SK-N-DZ (cell line): ENCODE data around the gene ZNF383. TPM values are rescaled to one million over a fixed set of nuclear protein-coding genes. Genes with fewer than 3 reads are reported as not detected.
"Not testable (repeated sequence)": the region's sequence is repeated elsewhere in the genome, so short reads cannot be mapped to it uniquely, and the experiment has no call there.

Experiments
- DNase-seq: peaks from one replicate; pipeline ENCODE4 v3.0.0-alpha.2; 2015; ENCODE audit warnings: low spot score
- polyA plus RNA-seq, 2 experiments: library from polyadenylated mRNA; depleted of rRNA; stranded (reverse); fragments of >200 nt; gene quantifications; 2 replicates each; pipeline ENCODE4 v1.2.3, GENCODE V29; 2014

Gene ZNF383
- 3.2 and 3.8 TPM in 2 replicates for polyA plus RNA-seq (2014; cell fraction: cytosol; rRNA removed)
- 4.8 TPM in 2 replicates for polyA plus RNA-seq (2014; cell fraction: nucleus; rRNA removed)

DNA sequence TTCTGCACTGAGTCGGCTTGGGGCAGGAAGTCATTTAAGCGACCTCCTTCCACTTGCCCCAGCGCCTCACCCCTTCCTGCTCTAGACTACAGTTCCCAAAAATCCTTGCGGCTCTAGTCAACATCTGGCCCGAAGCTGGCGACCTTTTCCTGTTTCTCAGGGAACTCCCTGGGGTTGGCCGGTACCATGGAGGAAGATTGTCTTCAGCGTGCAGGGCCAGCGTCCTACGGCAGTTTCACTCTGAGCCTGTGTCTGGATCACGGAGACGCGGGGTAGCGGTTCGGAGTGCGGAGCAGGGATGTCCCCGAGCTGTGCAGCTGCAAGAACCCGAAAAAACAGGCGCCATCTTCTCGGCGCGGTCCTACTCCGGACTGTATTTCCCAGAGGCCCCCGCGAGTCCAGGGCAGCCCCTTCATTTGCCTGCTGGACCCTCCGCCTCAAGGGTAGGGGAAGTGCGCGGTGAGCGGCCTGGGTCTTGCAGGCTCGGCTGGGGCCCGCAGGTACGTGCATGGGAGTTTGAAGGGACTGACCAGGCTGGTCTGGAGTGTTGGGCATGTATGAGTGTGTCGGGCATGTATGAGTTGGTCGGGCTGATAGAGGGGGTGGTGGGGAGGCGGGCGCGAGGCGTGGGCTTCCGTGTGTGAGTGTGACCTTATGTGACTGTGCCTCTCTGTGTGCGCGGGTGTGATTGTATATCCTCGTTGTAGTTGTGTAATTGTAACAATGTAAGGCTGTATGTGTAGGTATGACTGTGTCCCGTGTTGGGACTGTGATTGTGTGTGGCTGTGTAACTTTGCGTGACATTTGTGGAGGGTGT, at the start of gene ZNF383:
Gene ZNF383 (plus strand): TSS at position 440 of the 817 bp plus-strand sequence. CDS start 12,240 bp downstream, outside the sequence.
- DNase-seq: peak; percentile 93

DNA sequence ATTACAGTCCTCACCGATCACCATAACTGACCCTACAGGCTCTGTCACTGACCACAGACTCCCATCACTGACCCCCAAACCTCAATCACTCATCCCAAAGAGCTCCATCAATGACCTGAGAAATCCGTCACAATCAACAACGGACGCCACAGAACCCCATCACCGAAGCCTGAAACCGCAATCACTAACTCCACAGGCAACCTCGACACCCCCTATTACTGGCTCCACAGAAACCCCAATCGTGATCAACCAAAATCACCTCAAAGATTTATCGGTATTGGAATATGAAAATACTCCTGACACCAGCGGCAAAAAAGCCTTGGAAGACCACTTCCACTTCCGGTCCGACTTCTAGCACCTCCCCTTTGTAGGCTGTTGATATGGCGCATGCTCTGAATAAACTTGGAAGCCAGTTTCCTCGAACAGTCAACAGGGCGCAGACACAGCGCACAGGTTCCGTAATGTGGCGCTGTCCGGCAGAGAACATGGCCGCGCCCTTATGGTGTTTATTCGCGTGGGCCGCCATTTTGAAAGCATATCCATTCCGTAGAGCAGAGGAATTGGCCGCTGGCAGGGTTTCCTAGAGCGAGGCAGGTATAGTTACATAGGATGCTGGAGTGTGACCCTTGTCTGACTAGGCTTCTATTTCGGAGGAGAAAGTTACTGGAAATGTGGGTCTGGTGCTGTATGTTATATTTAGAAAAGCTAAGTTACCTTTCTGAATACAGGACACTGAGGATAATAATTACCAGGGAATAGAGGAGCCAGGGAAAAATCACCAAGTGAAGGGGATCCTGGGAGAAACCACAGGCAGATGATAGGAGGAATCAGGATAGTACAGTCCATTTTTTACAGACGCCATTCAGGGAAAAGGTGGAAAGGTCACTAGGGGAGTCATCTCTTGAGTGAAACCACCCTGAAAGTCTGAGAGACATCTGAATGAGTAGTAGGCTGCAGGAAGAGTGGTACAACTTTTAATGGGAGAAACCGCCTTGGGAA, 45.3 kb upstream of the ZNF383 start, which contains the start of gene ZNF585A:
Gene ZNF585A (minus strand): TSS at position 328 of the 999 bp plus-strand sequence. CDS start 2,785 bp downstream, outside the sequence.
- DNase-seq: peak; percentile 97

GRCh38 chr19:37186071-37186470, 31.9 kb upstream of the ZNF383 start:
- not testable (repeated sequence) for DNase-seq

GRCh38 chr19:37195248-37195647, 22.8 kb upstream of the ZNF383 start:
- DNase-seq: not testable (repeated sequence)

- not testable (repeated sequence) for DNase-seq
Observed at GRCh38 chr19:37197115-37197514, 20.9 kb upstream of the ZNF383 start.

- no peak for DNase-seq
Observed at GRCh38 chr19:37197768-37198167, 20.2 kb upstream of the ZNF383 start.

DNA sequence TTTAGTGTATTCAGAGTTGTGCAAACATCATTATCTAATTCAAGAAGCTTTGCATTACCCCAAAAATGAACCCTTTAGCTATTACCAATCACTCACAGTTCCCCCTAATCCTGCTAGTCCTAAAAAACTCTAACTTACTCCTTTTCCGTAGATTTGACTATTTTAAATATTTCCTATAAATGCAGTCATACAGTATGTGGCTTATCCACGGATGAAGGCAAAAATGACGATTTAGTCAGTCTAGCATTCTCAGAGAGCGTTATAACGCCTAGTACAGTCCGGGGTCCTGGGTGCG, 587 bp upstream of the ZNF383 start:
- no peak for DNase-seq

DNA sequence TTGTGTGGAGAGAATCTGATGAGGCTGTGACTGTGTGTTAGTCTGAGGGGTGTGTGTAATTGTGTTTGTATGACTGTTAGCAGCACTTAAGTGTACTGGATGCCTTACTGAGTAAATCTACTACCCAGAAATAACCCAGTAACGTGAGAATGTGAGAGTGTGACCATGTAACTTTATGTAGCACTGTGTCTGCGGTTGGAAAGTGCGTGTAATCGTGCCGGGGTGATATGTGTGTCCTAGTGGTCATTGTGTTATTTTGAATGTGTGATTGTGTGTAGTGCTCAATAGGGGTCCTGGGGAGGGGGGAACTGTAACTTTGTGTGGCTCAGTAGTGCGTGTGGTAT, 550 bp downstream of the ZNF383 start:
- no peak for DNase-seq

DNA sequence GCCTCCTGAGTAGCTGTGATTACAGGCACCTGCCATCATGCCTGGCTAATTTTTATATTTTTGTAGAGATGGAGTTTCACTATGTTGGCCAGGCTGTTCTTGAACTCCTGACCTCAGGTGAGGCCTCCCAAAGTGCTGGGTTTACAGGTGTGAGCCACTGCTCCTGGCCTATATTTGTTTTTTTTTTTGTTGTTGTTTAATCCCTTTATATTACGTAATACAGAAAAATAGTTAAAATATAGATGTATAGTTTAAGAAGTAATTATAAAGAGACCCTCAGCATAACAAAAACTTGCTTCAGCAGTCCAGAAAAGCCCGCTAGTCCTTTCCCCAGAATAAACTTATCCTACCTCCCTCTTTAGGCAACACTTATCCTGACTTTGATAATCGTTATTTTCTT, 2.4 kb downstream of the ZNF383 start:
- no peak for DNase-seq

DNA sequence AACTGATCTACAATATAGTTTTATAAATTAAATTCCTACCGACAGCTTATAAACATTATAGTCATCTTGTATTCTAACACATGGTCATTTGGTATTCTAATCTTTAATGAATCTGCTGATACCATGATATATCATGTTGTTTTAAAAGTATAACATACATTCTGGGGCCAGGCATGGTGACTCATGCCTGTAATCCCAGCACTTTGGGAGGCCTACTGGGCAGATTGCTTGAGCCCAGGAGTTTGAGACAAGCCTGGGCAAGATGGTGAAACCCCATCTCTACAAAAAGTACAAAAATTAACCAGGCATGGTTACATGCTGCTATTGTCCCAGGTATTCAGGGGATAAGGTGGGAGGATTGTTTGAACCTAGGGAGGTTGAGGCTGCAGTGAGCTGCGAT, 3.1 kb downstream of the ZNF383 start:
- no peak for DNase-seq

- no peak for DNase-seq
Observed at GRCh38 chr19:37226248-37226647, 8.2 kb downstream of the ZNF383 start.

GRCh38 chr19:37227996-37228395, 10.0 kb downstream of the ZNF383 start:
- DNase-seq: peak; percentile 46

DNA sequence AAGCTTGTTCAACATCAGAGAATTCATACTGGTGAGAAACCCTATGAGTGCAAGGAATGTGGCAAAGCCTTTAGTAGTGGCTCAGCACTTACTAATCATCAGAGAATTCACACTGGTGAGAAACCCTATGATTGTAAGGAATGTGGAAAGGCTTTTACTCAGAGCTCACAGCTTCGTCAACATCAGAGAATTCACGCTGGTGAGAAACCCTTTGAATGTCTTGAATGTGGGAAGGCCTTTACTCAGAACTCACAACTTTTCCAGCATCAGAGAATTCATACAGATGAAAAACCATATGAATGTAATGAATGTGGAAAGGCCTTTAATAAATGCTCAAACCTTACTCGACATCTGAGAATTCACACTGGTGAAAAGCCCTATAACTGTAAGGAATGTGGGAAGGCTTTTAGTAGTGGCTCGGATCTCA, 25.2 kb downstream of the ZNF383 start:
- DNase-seq: no peak

DNA sequence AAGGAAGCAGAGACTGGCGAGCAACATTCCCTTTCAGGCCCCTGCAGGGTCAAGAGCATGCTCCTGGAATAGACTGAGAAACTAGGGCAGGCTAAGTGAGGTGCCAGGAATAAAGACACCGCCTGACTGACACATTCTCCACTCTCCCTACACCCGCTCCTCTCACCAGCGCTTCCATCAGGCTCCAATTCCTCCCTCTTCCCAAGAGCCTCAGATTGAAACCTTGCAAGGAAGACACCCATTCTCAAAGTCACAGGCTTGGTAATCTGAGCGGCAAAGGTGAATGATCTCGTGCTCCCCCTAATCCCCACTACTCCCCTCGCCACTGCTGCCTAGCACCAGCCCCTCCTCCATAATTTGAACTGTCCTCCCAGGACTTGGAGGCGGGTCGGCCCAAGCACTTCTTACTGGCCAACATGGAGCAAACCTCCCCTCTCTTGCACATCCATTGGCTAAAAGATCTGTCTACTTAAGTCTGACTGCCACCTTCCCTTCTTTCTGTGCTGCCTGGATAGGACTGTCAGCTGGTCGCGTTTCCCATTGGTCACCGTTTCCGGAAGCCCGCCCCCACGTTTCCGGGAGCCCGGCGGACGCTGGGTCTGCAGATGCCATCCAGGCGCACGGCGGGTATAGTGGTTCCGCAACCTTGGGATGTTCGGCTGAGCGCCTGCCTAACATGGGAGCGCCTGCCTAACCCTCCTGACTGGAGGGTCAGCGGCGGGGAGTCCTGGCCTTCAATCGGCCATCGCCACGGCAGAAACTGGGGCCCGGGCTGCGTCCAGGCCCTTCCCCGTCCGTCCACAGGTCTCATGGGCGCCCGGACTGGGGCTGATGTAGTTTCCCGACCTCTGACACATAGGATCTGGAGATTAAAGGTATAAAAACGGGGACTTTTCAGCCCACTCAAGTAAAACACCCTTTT, 33.6 kb downstream of the ZNF383 start:
- DNase-seq: peak; percentile 98

DNA sequence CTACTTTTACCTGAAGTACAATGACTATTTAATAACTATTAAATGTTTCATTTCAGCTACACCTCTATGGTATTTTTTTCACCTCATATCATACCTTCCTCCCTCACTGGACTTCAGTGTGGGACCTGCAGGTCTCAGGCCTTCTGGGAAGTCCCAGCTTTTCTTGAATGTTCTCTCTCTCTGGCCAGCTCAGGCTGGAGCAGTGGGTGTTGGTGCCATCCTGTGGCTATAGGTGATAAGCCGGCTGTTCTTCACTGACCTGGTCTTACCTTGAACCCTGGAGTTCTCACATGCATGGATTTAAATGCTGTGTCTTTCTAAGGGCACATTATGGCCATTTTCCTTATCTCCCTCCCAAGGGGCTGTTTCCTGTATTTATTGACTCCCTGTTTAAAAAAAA, 45.0 kb downstream of the ZNF383 start:
- not testable (repeated sequence) for DNase-seq

DNA sequence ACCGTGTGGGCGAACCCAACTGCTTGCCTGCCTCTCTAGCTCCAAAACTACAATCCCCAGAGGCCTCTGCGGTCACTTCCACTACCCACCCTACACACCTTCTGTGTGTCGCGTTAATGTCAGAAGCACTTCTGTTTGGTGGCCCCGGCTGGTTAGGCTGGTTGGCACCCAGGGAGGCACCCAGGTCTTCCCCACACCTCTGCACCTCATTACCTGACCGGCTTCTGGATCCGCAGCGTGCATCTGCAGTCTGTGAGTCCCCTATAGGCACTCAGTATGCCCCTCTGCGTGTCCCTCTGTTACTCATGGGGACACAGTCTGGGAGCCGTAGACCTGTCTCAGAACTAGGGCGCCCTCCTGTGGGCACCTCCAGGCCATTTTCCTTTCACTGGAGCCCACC, 49.0 kb downstream of the ZNF383 start:
- not testable (repeated sequence) for DNase-seq

- DNase-seq: not testable (repeated sequence)
Observed at GRCh38 chr19:37267755-37268154, 49.7 kb downstream of the ZNF383 start.

DNA sequence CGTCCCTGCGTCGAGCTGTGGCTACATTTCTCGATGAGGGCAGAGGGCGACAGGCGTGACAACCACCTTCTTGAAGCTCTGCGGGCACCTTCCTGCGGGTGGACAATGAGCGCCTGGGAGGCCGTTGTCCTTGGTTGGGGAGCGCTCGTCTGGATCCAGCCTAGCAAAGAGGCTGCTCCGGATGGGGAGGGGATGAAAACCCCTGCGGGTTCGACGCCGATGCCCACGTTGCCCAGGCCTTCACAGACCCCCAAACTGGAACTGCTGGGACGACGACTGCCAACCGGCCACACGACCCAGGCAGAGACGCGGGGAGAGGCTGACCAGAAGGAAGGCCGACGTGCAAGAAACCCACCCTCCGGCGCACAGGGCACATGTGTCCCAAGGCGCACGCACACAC, 62.6 kb downstream of the ZNF383 start:
- DNase-seq: not testable (repeated sequence)

GRCh38 chr19:37284020-37284419, 66.0 kb downstream of the ZNF383 start:
- not testable (repeated sequence) for DNase-seq

DNA sequence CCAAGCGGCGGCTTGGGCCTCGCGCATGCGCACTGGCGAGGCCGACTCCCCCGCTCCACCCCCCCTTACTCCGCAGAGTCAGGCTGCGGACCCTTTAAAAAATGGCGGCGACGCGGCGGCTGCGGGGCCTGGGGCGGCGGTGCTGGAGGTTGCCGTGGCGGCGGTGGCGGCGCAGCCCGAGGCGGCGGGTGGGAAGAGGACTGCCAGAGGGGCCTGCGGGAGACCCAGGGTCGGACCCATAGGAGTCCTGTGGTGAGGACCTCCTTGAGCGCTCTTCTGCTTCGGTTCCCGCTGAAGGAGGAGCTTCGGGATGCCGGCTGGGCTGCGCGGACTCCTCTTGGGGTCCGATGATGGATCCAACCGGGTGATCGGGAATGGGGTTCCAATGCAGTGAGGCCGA, 71.2 kb downstream of the ZNF383 start:
- DNase-seq: not testable (repeated sequence)
